GM19043 (cell line): ENCODE measurements around the gene OR6C1.
"Not testable (repeated sequence)": the region's sequence is repeated elsewhere in the genome, so short reads cannot be mapped to it uniquely, and the experiment has no call there.

Experiments used
- ATAC-seq: cut with Tn5 transposase; IDR thresholded peaks from one replicate; pipeline ENCODE4 v1.9.1; 2021; ENCODE audit warnings: low read depth; ENCODE audit not compliant: unreplicated experiment

Gene OR6C1

DNA sequence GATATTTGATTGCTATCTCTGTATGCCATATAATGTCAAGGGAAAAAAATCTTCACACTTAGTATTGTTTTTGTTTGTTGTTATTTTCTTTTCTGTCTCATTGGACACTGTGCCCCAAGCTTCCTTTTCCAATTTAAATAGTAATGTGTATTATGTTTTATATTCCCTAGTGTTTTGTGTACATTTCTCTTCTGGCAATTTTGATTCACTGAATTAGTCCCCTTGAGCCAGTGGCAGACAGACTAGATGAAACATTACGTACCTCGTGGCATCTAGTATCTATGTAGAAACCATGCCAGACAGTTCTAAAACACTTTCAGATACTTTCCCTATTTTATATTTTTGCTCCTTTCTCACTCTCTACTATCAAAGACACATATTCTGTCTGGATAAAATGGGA is at the start of gene OR6C1:
Gene OR6C1, plus strand, starts transcription at position 301 of the 400 bp plus-strand sequence. CDS start 6,257 bp downstream, outside the sequence.
- ATAC-seq: no peak

DNA sequence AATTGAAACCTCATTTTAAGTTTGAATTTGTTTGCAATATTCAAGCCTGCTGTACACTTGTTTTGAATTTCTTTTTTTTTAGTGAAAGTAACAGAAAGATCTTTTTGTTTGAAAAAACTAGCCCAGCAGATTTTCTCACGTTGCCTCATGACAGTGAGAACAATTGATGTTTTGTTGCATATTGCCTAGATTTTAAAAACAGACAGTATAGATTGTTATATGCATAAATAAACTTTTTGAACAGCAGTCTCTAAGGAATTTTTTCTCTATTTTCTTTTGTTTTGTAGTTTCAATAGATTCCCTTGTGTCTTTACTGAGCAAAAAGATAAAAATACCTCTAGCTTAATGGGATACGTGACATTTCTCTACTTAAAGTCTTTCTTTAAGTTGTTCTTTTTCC is 33.2 kb upstream of the OR6C1 start:
- ATAC-seq: no peak

DNA sequence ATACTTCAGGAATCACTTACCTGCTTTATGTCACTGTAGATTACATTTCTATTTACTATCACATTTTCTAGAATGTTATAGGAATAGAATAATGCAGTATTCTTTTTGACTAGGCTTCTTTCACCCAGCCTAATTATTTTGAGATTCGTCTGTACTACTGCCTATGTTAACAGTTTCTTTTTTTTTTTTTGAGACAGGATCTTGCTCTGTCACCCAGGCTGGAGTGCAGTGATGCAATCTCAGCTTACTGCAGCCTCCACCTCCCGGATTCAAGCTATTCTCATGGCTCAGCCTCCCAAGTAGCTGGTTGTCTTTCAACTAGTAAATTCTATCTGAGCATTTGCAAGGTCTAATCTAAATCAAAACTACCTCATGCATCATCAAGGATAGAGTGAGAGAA is 24.1 kb upstream of the OR6C1 start:
- ATAC-seq: no peak

DNA sequence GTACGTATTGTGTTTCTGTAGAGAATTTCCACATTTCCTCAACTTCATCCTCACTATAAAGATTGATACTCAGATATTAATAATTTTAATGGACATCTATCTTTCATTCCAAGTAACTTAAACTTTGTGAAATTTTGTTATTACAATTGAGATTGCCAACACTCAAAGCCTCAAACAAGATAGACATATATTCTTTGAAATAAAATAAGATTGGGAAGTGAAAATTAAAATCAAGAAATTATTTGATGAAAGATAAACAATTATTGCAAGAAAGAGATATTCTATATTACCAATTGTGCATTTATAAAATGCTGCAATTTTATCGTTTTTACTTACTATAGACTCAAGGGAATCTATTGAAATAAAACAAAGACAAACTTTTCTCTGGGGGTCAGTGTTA is 17.7 kb upstream of the OR6C1 start, which contains the start of gene OR6C6:
Gene OR6C6, minus strand, starts transcription at position 101 of the 400 bp plus-strand sequence. CDS start 1,337 bp downstream, outside the sequence.
- ATAC-seq: no peak

DNA sequence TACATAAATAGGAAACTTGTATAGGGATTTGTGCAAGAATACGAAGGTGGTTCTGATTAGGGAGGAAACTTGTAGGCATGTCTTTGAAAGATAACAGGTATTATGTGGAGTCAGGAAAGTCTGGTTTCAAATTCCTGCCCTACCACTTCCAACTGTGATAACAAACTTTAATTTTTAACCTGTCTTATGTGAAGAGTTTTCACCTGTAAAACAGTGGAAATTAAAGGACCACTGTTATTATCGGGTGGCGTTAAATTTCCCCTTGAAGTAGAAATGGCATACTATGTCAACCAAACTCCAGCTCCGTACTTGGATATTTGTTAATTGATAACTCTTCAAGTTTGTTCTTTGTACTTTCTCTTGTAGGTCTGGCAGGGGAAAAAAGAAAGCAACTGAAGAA is 6.1 kb downstream of the OR6C1 start:
- ATAC-seq: no peak

DNA sequence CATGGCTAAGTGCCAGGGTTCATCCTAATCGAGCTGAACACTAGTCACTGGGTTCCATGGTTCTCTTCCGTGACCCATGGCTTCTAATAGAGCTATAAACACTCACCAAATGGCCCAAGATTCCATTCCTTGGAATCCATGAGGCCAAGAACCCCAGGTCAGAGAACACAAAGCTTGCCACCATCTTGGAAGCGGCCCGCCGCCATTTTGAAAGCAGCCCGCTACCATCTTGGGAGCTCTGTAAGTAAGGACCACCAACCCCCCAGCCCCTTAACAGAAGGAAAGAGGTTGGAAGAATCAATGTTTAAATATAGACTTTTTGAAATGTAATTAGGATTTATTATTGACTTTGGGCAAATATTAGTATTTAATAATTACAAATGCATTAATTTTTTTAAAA is 11.7 kb downstream of the OR6C1 start:
- ATAC-seq: not testable (repeated sequence)

DNA sequence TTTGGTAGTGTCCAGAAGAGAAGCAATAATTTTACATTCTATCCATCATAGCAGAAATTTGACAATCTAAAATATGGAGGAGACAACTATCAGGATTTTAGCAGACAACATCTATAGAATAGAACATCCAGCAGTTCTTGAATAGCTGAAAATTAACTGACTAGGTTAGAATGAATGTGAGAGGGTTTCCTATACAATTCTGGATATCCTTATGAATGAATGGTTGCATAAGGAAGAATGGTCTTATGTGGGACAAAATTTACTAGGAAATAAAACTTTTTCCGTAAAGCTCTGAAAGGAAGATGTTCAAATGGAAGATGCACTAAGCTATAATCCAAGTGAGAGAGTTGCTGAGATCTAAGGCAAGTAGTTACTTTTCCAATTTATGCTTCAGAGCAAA is 16.3 kb downstream of the OR6C1 start, which contains the start of gene OR6C3:
Gene OR6C3, plus strand, starts transcription at position 301 of the 400 bp plus-strand sequence. CDS start 955 bp downstream, outside the sequence.
- ATAC-seq: no peak

DNA sequence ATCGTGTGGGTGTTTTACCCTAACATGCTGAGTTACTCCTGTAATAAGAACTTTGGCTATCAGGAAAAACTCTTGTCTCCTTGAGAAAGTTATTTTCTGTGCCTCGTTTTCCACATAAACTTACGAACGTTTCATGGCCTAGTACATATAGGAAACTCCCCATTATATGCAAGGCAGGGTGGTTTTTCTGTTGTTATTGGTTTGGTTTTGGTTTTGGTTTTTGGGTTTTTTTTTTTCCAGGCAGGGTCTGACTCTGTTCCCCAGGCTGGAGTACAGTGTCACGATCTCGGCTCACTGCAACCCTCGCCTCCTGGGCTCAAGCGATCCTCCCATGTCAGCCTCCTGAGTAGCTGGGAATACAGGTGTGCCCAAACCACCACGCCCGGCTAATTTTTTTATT is 21.9 kb downstream of the OR6C1 start:
- ATAC-seq: no peak

DNA sequence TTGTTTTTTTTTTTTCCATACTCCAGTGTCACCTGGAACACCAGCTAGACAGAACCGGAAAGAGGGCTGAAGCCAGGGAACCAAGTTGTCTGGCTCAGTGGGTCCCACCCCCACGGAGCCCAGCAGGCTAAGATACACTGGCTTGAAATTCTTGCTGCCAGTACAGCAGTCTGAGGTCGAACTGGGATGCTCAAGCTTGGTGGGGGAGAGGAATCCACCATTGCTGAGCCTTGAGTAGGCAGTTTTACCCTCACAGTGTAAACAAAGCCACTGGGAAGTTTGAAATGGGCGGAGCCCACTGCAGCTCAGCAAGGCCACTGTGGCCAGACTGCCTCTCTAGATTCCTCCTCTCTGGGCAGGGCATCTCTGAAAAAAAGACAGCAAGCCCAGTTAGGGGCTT is 41.2 kb downstream of the OR6C1 start:
- ATAC-seq: not testable (repeated sequence)

DNA sequence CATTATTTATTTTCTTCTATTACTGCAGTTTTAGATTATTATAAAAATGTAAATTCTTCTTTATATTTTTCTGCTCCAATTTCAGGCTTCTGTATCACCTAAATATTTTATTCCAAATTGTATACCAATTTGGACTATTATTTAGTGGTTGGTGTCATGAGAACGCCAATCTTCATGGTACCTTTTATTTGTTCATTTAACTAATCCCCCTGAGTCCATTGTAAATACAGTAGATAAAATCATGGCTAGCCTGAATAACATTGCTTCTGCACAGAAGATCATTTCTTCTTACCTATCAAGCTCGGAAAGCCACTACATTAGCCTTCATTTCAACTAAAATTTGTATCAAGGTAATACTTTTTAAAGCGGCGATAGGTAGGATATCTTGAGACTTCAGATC is 48.5 kb downstream of the OR6C1 start, which contains the start of gene OR6C75:
Gene OR6C75, plus strand, starts transcription at position 301 of the 400 bp plus-strand sequence. CDS start 2,136 bp downstream, outside the sequence.
- no peak for ATAC-seq

DNA sequence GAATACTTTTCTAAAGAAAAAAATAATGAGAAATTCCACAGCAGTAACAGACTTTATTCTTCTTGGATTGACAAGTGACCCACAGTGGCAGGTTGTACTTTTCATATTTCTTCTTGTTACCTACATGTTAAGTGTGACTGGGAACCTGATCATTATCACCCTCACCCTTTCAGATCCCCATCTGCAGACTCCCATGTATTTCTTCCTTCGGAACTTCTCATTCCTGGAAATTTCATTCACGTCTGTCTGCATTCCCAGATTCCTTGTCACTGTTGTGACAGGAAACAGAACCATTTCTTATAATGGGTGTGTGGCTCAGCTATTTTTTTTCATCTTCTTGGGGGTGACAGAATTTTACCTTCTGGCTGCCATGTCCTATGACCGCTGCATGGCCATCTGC is 50.9 kb downstream of the OR6C1 start:
- no peak for ATAC-seq
